Ishikawa (cell line): ENCODE results near the gene CAPZB.

Experiments used
- CEBPB ChIP-seq: IDR thresholded peaks from 2 replicates; pipeline ENCODE4 v1.6.1; 2012
- CREB1 ChIP-seq: IDR thresholded peaks from 2 replicates; pipeline ENCODE4 v1.6.1; 2012; ENCODE audit warnings: low read depth
- EGR1 ChIP-seq: IDR thresholded peaks from 2 replicates; pipeline ENCODE4 v1.6.1; 2012
- EP300 ChIP-seq: IDR thresholded peaks from 2 replicates; pipeline ENCODE4 v1.6.1; 2012; ENCODE audit warnings: borderline replicate concordance
- RAD21 ChIP-seq: IDR thresholded peaks from 2 replicates; pipeline ENCODE4 v1.6.1; 2012; ENCODE audit warnings: low read depth
- REST ChIP-seq: IDR thresholded peaks from 2 replicates; pipeline ENCODE4 v1.6.1; 2012; ENCODE audit warnings: low read depth, mild to moderate bottlenecking
- TAF1 ChIP-seq: IDR thresholded peaks from 2 replicates; pipeline ENCODE4 v1.6.1; 2012; ENCODE audit warnings: low read depth, mild to moderate bottlenecking
- USF1 ChIP-seq: IDR thresholded peaks from 2 replicates; pipeline ENCODE4 v1.6.1; 2012

GRCh38 chr1:19442154-19443096, 42.9 kb downstream of the CAPZB start:
- TF ChIP-seq USF1: no peak
- TF ChIP-seq CEBPB: no peak
- no peak for TF ChIP-seq CREB1
- no peak for TF ChIP-seq REST
- no peak for TF ChIP-seq EGR1
- TF ChIP-seq EP300: no peak
- no peak for TF ChIP-seq RAD21
- TF ChIP-seq TAF1: no peak
